AG04450 (cell line): ENCODE data around the gene CUL2. TPM values are rescaled to one million over a fixed set of nuclear protein-coding genes. Genes with fewer than 3 reads are reported as not detected.

Experiments used
- CTCF ChIA-PET: fragments of 300-600, 350-600 bp; formaldehyde crosslinking; extraction: SDS; loops from one replicate; lab custom pipeline; 2022; ENCODE audit warnings: antibody characterized with exemption, inconsistent platforms; lab: Charles Lee
- POLR2A ChIA-PET: fragments of 350-600 bp; formaldehyde crosslinking; extraction: SDS; loops from one replicate; lab custom pipeline; 2021; ENCODE audit warnings: antibody characterized with exemption, inconsistent platforms; lab: Yijun Ruan, JAX
- DNase-seq: peaks from one replicate; pipeline ENCODE4 v3.0.0-alpha.2; 2011; ENCODE audit warnings: low read depth, low spot score
- H3K27ac ChIP-seq: one replicate; pipeline ENCODE4 v1.5.1; 2012; ENCODE audit warnings: low read depth, low read length, control low read depth
- H3K27me3 ChIP-seq: one replicate; pipeline ENCODE4 v1.6.0; 2012; ENCODE audit warnings: low read length; ENCODE audit not compliant: control insufficient read depth, insufficient read depth
- H3K4me3 ChIP-seq: 2 replicates; pipeline ENCODE4 v1.5.1; 2011; ENCODE audit warnings: mild to moderate bottlenecking, low read depth, low read length, control low read depth
- H3K9me3 ChIP-seq: 2 replicates; pipeline ENCODE4 v1.5.1; 2012; ENCODE audit warnings: low read length; ENCODE audit not compliant: control insufficient read depth, insufficient read depth
- polyA plus RNA-seq: library from polyadenylated mRNA; depleted of rRNA; stranded (reverse); fragments of >200 nt; gene quantifications from 2 replicates; pipeline ENCODE4 v1.2.3, GENCODE V29; 2011
- TF ChIP-seq, protein P1 (sequence below): IDR thresholded peaks from 2 replicates; pipeline ENCODE4 v1.5.1; 2011; ENCODE audit warnings: low read depth, low read length, control low read depth, inconsistent platforms

CUL2 gene
- polyA plus RNA-seq, 1 experiment, result 37.9 TPM

DNA sequence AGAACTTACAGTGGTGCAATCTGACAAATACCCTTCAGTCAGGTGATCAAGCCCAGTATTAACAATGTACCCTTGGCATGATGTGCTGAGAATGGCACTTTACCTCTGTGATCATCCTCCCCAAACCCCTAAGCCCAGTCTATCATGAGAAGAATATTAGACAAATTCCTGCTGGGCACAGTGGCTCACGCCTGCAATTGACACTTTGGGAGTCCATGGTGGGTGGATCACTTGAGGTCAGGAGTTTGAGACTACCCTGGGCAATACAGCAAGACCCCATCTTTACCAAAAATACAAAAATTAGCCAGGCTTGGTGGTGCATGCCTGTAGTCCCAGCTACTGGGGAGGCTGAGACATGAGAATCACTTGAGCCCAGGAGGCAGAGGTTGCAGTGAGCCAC is 7.4 kb upstream of the CUL2 start:
- DNase-seq, result no peak
- Histone ChIP-seq H3K27me3 (peaks cover 3% of the 10 kb centered on the region), H3K27ac (no peak overlapping the region), H3K9me3 (peaks cover 6% of the 10 kb centered on the region; the same call in 1 of the 2 replicates), H3K4me3 (no peak overlapping the region)
- ChIA-PET POLR2A (no interaction called here), CTCF (no interaction called here)
- TF ChIP-seq, protein P1, sequence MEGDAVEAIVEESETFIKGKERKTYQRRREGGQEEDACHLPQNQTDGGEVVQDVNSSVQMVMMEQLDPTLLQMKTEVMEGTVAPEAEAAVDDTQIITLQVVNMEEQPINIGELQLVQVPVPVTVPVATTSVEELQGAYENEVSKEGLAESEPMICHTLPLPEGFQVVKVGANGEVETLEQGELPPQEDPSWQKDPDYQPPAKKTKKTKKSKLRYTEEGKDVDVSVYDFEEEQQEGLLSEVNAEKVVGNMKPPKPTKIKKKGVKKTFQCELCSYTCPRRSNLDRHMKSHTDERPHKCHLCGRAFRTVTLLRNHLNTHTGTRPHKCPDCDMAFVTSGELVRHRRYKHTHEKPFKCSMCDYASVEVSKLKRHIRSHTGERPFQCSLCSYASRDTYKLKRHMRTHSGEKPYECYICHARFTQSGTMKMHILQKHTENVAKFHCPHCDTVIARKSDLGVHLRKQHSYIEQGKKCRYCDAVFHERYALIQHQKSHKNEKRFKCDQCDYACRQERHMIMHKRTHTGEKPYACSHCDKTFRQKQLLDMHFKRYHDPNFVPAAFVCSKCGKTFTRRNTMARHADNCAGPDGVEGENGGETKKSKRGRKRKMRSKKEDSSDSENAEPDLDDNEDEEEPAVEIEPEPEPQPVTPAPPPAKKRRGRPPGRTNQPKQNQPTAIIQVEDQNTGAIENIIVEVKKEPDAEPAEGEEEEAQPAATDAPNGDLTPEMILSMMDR, result no peak

DNA sequence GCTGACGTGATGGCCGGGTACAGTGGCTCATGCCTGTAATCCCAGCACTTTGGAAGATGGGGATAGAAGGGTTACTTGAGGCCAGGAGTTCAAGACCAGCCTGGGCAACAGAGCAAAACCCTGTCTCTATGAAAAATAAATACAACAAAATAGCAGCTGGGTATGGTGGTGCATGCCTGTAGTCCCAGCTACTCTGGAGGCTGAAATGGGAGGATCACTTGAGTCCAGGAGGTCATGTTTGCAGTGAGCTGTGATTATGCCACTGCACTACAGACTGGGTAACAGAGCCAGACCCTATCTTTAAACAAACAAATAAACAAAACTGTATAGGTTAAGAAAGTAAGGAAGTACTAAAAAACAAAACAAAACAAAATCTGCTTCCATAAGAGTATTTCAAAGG is 6.2 kb upstream of the CUL2 start:
- TF ChIP-seq, protein P1, result no peak
- Histone ChIP-seq H3K9me3 (peaks cover 6% of the 10 kb centered on the region; the same call in 1 of the 2 replicates), H3K27me3 (peaks cover 3% of the 10 kb centered on the region), H3K4me3 (no peak overlapping the region), H3K27ac (no peak overlapping the region)
- ChIA-PET CTCF (interaction anchor here (0.7 kb wide), 1 partner anchor 1865 kb away, joined by 4 read pairs; no protein-coding TSS in a partner anchor), POLR2A (interaction anchor here (0.6 kb wide), 1 partner anchor 843 kb away, joined by 7 read pairs; no protein-coding TSS in a partner anchor)
- no peak for DNase-seq

DNA sequence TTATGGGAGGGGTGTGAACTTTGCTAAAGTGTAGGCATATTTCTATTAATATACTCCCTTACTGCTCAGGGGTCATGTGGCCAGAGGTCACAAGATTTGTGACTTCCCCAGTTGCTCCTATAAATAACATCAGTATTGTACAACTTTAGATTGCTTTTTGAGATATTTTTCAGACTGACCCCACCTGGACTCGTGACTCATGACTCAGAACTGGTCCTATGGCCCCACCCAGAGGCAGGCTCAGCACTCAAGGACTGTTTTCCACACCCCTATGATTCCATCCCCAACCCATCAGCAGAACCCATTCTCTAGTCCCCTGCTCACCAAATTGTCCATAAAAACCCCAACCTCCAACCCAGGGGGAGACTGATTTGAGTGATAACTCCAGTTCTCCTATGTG is 2.7 kb upstream of the CUL2 start:
- TF ChIP-seq, protein P1, result no peak
- ChIA-PET CTCF (no interaction called here), POLR2A (no interaction called here)
- H3K9me3 ChIP-seq, result peaks cover 6% of the 10 kb centered on the region; the same call in 1 of the 2 replicates
- H3K4me3 ChIP-seq, result no peak overlapping the region
- no peak for DNase-seq
- no peak overlapping the region for H3K27ac ChIP-seq
- no peaks in the 10 kb centered on the region for H3K27me3 ChIP-seq

DNA sequence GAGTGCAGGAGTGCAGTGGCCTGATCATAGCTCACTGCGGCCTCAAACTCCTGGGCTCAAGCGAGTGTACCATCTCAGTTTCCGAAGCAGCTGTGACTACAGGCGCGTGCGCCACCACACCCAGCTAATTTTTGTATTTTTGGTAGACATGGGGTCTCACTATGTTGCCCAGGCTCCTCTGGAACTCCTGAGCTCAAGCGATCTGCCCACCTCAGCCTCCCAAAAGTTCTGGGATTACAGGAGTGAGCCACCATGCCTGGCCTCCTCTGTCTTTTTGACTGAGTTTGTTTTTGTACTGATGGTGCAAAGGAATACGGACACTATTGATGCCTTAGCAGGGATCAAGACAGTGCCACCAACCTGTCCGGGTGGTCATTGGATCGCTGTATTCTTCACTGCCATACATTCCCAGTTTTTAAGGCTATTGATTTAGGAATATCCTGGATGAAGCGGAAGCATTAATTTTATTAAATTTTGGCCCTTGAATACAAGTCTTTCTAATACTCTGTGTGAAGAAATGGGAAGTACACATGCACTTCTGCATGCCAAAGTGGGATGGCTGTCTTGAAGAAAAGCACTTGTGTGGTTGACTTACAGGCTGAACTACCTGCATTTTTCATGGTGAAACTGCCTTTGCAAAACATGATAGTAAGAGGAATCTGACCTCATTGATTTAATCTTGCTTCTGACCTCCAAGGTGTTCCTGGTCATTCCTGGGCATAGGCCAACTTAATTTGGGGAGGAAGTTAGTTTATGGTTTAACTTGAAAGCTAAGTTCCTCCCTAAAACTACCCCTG is 2.1 kb upstream of the CUL2 start:
- TF ChIP-seq, protein P1, result no peak
- ChIA-PET CTCF (no interaction called here), POLR2A (interaction anchor here (0.7 kb wide), 1 partner anchor 477 kb away, joined by 3 read pairs; no protein-coding TSS in a partner anchor)
- Histone ChIP-seq H3K9me3 (peaks cover 6% of the 10 kb centered on the region; the same call in 1 of the 2 replicates), H3K27ac (no peak overlapping the region), H3K4me3 (no peak overlapping the region), H3K27me3 (no peaks in the 10 kb centered on the region)
- no peak for DNase-seq
